ENCODE results near the gene TSC22D2.

GRCh38 chr3:150390087-150390486 is 18.0 kb upstream of the TSC22D2 start:
- TF ChIP-seq CTCF (IDR thresholded peaks at IDR 0.05) (no peak), POLR2A (IDR thresholded peaks at IDR 0.05) (no peak), POLR2AphosphoS5 (IDR thresholded peaks at IDR 0.05) (no peak), EP300 (IDR thresholded peaks at IDR 0.05) (no peak)
